Heart right ventricle (tissue), 16 donors: ENCODE measurements around the gene GJA10. TPM values are rescaled to one million over a fixed set of nuclear protein-coding genes. Genes with fewer than 3 reads are reported as not detected.

Source experiments
- ATAC-seq, 8 donors: fragments of 200-7000 bp; cut with Tn5 transposase; one replicate each; pipeline ENCODE4 v1.9.1; 2020; ENCODE audit warnings: mild to moderate bottlenecking in 8 of 8, moderate library complexity in 8 of 8, moderate number of reproducible peaks in 1 of 8
- DNase-seq, 2 donors: peaks; one replicate each; pipeline ENCODE4 v3.0.0-alpha.2; 2020
- H3K27ac ChIP-seq, 10 donors: fragments of 200-600 bp; sonication (generic) in 2 of 10; one replicate each; pipeline versions ENCODE4 v1.5.0 to v1.8.0; 2020 to 2022; ENCODE audit warnings: mild to moderate bottlenecking in 3 of 10
- H3K27me3 ChIP-seq, 7 donors: fragments of 200-600 bp; one replicate each; pipeline ENCODE4 v1.8.0; 2021 to 2022; ENCODE audit warnings: mild to moderate bottlenecking in 2 of 7
- H3K36me3 ChIP-seq, 9 donors: fragments of 200-600 bp; sonication (generic) in 1 of 9; one replicate each; pipeline versions ENCODE4 v1.5.0 to v1.8.0; 2020 to 2022; ENCODE audit warnings: mild to moderate bottlenecking in 2 of 9
- H3K4me1 ChIP-seq, 9 donors: fragments of 200-600 bp; sonication (generic) in 1 of 9; one replicate each; pipeline versions ENCODE4 v1.5.0 to v1.8.0; 2020 to 2022; ENCODE audit warnings: mild to moderate bottlenecking in 4 of 9
- H3K4me3 ChIP-seq, 10 donors: fragments of 200-600 bp; sonication (generic) in 2 of 10; one replicate each; pipeline versions ENCODE4 v1.5.0 to v1.8.0; 2020 to 2022; ENCODE audit warnings: mild to moderate bottlenecking in 7 of 10, moderate library complexity in 2 of 10
- H3K9me3 ChIP-seq, 11 donors: fragments of 200-600 bp in 10 of 11; sonication (generic) in 2 of 11; one replicate each; pipeline versions ENCODE4 v1.5.0 to v1.8.0; 2013 to 2022; ENCODE audit warnings: mild to moderate bottlenecking in 2 of 11, control low read depth in 1 of 11, moderate library complexity in 1 of 11
- CTCF ChIP-seq, 9 donors: fragments of 200-600 bp; sonication (generic) in 2 of 9; IDR thresholded peaks; one replicate each; pipeline versions ENCODE4 v1.5.0 to v1.8.0; 2021 to 2022; ENCODE audit warnings: antibody characterized with exemption in 9 of 9, mild to moderate bottlenecking in 5 of 9, moderate library complexity in 1 of 9
- WGBS, 2 donors: extraction: QIAGEN DNeasy Blood & Tissue Kit; methylation state at CpG; one replicate each; pipeline ENCODE4 v1.1.7; 2013; ENCODE audit warnings: inconsistent platforms in 1 of 2; 5-methylcytosine and 5-hydroxymethylcytosine counted together
- intact Hi-C, 10 donors: fragments of 100-400 bp; cut with DNase I; formaldehyde crosslinking; loops; one replicate each; pipeline versions ENCODE4 v1.11.1 to v1.14.2; 2022
- polyA plus RNA-seq, 2 donors: library from polyadenylated mRNA; stranded (reverse); fragments of 200-250 nt; gene quantifications; one replicate each; pipeline ENCODE4 v1.2.3, GENCODE V29; 2013
- total RNA-seq, 10 donors: library from RNA; stranded (reverse); fragmentation: NEBNext Ultra II Directional in 3 of 10; extraction: Animal tissue kit (Norgen Biotek cat#: 25700) in 3 of 10; gene quantifications; one replicate each; pipeline versions ENCODE4 v1.2.1 to v1.2.4, GENCODE V29; 2021 to 2023
- donor health status: Arrhythmogenic right ventricular cardiomyopathy.
- donor health status: ischemic (EF 13 %, LVEDD 7.1; RV severe dilation, severe dysfunction).
- donor health status: healthy with polysubstance abuse.
- donor health status: DM: no; HTN: yes; CAD: no.
- donor health status: DM: no; HTN: no; CAD: no.
- donor health status: ischemic (EF 25% LVEDD 6.9; RV normal size, moderate dysfunction).
- donor health status: ischemic (EF 25% LVEDD 5.7; RV mildly dilated, moderate dysfunction).
- donor health status: healthy.
- donor health status: DM: yes; HTN: yes; CAD: no.
- donor health status: Ischemic cardiomyopathy.
- donor health status: ischemic (EF 35%, LVEDD 5.7; RV mildly dilated, moderate dysfunction).
- donor health status: nonischemic (EF 11% LVEDD 7.7; RV severe dilation, severe dysfunction).
- donor health status: DM: yes; HTN: yes; CAD: no.
- donor health status: PGD.
- donor health status: ischemic (EF 29% LVEDD 5.4; RV normal size, mild dysfunction).
- donor health status: nonischemic (EF 23%, LVEDD 6.1; RV moderate dilation, normal function).

Gene GJA10
- total and polyA plus RNA-seq, 12 donors: not detected

GRCh38 chr6:89939144-89939543, 44.9 kb downstream of the GJA10 start:
- Histone ChIP-seq H3K27me3 (no peaks in the 10 kb centered on the region), H3K4me3 (no peak overlapping the region), H3K36me3 (peaks cover 0 to 32% (median 0%) of the 10 kb centered on the region in 9 donors), H3K9me3 (no peaks in the 10 kb centered on the region), H3K27ac (no peak overlapping the region), H3K4me1 (peaks cover 0 to 12% (median 0%) of the 10 kb centered on the region in 9 donors)
- no peak for TF ChIP-seq CTCF (IDR thresholded peaks at IDR 0.05)
- ATAC-seq (no peak), DNase-seq (no peak)
- intact Hi-C loops: no loop called here
- WGBS, 2 donors: 90 to 97% methylated on average over 2 of the region's 2 CpGs

- H3K4me1 ChIP-seq: peaks cover 0 to 12% (median 0%) of the 10 kb centered on the region in 9 donors
- intact Hi-C loops: loop anchor here (1.0 to 10.0 kb wide), 8 partner anchors 452 to 542 kb away; no protein-coding TSS in a partner anchor
- peak; percentile 44 to 85 (median 72) for TF ChIP-seq CTCF (IDR thresholded peaks at IDR 0.05)
- H3K27me3 ChIP-seq: no peaks in the 10 kb centered on the region
- H3K9me3 ChIP-seq: peaks cover 0 to 4% (median 0%) of the 10 kb centered on the region in 11 donors
- H3K36me3 ChIP-seq: peaks cover 0 to 25% (median 0%) of the 10 kb centered on the region in 9 donors
- peak; percentile 82 to 95 (median 92) for ATAC-seq
- no peak overlapping the region for H3K4me3 ChIP-seq
- H3K27ac ChIP-seq: no peak overlapping the region
- DNase-seq: peak in 1 of 2 donors; percentile 67
- WGBS, 2 donors: 34 to 35% methylated on average over 9 of the region's 9 CpGs
Measured at GRCh38 chr6:89940225-89941027, 46.2 kb downstream of the GJA10 start.

GRCh38 chr6:89941031-89941762, 46.9 kb downstream of the GJA10 start:
- H3K36me3 ChIP-seq: peaks cover 0 to 17% (median 0%) of the 10 kb centered on the region in 9 donors
- no peak for TF ChIP-seq CTCF (IDR thresholded peaks at IDR 0.05)
- peak in 5 of 8 donors; percentile 19 to 60 (median 19) for ATAC-seq
- peaks cover 0 to 4% (median 0%) of the 10 kb centered on the region in 11 donors for H3K9me3 ChIP-seq
- H3K4me1 ChIP-seq: peaks cover 0 to 12% (median 0%) of the 10 kb centered on the region in 9 donors
- H3K27me3 ChIP-seq: no peaks in the 10 kb centered on the region
- WGBS, 2 donors: 72 to 81% methylated on average over 15 of the region's 15 CpGs
- no peak overlapping the region for H3K4me3 ChIP-seq
- intact Hi-C loops: loop anchor here in 8 of 10 donors (2.0 to 10.0 kb wide), 5 partner anchors 451 to 541 kb away; no protein-coding TSS in a partner anchor
- H3K27ac ChIP-seq: no peak overlapping the region
- no peak for DNase-seq
